HG03575 (cell line): ENCODE data around the gene PPP1R14B.
"Not testable (repeated sequence)": the region's sequence is repeated elsewhere in the genome, so short reads cannot be mapped to it uniquely, and the experiment has no call there.

ENCODE experiments used
- ATAC-seq: cut with Tn5 transposase; IDR thresholded peaks from one replicate; pipeline ENCODE4 v1.9.1; 2021; ENCODE audit not compliant: unreplicated experiment, insufficient number of reproducible peaks, low FRiP score; ENCODE audit errors: extremely low read depth

The PPP1R14B gene

DNA sequence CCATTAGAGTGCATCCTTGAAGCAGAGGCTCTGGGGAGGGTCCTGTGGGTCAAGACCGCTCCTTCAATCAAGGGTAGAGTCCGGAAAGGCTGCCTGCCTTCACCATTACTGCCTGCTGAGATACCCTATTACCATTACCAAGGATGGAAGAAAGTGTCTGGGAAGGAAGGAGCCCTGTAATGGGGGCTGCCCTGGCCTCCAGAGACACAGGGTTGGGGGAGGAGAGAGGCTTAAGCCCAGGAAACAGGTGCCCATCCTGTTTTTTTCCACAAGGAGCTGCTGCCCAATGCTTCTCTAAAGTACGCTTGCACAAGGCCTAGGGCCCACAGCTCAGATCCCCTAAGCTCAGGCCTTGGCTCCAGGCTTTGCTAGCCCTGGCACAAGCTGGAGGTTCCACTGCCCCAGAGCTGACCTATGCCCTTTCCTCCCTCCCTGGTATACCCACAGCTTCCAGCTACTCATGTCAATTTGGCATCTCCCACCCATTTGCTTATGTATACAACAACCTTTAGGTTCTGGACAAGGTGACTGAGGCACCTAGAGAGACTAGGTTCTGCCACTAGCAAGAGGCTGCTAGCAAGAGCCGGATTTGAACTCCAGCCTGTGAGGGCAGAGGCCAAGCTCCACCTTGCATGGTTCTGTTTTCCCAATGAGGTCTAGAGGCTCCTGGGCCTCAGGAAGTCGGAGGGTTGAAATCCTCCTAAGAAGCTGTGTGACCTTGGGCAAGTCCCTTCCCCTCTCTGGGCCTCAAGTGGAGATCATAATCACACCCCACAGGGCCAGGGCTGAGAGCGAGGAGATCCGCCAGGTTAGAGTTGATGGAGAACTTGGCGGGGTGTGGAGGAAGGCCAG, 3.0 kb upstream of the PPP1R14B start:
- no peak for ATAC-seq

DNA sequence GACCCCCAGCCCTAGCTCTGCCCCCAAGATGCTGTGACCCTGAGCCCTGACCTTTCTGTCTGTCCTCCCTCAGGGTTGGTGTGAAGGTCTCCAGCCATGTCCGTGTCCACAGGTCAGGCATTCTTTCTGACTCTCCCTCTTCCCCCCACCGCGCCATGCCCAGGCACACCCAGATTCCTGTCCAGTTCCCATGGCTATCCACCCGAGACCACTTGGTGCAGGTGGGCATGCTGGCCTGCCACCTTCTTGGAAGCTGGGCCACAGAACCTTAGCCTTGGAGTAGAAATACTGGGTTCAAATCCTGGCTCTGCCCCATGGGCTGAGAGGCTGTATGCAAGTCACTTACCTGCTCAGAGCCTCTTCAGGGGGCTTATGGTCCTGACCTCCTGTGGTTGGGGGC, 2.3 kb upstream of the PPP1R14B start:
- no peak for ATAC-seq

DNA sequence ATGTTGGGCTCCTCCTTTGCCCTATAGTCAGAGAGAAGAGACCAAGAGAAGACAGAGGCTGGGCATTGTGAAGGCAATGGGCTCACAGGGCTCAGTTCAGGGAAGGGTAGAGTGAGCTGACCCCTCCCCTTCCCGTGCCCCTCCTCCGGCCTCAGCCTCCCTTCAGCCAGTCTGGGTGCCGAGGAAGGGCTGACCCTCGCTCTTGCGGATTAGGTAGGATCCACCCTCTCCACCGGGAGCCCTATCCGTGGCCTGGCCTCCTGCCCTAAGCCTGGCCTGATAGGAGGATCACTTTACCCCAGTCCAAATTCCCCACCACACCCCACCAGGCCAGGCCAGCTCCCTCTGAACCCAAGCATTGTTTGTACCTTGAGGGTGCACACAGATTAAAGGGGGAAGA, 1.8 kb upstream of the PPP1R14B start:
- ATAC-seq, result no peak

DNA sequence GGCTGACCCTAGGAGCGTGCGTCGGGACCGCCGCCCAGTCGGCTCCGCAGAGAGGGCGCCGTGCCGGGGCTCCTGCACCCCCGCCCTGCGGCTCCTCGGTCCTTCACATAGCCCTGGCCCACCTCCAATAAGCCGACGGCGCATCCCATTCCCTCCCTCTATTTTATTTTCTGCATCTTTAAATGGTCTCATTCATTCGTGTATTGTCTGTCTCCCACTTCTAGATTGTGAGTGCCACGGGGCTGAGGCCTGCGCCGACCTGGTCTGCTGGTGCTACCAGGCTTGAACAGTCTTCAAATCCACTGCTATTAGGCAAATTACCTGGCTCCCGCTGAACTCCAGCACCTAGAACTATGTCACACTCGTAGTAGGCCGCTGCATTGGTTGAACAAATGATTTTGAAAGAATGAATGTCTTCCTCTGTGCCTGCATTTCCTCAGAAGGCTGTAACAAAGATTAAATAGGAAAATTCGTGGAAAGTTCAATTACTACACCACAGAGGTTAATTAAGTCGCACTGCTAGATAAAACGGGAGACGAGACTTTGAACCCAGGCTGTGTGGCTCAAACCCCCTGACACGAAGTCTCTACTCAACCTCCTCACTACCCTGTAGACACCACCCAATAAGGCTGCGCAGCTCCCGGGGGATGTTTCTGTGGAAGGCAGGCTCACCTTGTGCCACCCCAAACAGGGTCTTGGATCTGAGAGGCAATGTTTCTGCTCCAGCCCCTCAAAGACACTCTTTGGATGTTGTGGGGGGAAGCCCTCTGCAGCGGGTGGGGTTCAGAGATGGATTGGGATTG, 1.2 kb upstream of the PPP1R14B start:
- no peak for ATAC-seq

DNA sequence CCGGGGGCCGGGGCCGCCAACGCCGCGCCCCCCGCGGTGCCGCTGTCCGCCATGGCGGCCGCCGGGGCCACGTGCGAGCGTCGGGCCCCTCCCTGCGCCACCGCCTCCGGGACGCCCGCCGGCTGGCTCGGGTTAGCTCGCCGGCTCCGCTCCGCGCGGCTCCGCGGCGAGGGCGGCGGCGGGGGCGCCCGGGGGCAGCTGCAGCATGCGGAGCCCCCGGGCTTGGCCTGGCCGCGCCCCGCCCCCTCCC, 197 bp downstream of the PPP1R14B start:
- not testable (repeated sequence) for ATAC-seq

DNA sequence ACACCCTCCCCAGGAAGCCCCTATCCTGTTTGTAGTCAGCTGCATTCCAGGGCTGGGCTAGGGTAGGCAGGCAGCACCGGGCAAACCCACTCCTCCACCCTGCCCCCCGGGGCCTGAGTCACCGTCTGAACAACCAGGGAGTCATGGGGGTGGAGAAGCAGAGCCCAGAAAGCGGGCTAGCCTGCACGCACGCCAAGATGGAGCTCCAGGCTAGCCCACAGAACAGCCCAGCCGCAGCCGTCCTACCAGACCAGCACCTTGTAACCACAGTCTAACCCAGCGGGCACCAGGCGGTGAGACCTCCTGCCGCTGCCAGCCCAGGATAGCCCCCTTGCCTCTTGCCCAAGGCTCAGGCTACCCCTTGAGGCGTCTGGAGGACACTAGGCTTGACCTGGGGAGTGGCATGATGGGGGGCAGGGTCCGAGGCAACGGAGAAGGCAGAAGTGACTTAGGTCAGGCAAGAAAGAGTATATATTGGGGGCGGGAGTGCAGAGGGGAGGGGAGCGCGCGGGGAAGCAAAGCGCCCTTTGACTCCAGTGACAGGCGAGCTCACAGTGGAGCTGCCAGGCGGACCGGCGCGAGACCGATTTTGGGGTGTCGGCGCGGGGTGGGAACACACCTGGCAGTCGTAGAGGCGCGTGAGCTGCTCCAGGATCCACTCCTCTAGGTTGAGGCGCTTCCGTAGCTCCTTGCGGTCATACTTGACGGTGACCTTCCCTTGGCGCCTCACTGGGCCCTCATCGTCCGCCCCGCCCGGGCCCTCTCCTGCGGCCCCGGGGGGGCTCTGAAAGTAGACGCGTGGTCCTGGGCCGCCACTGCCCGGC, 734 bp downstream of the PPP1R14B start:
- ATAC-seq, result no peak

DNA sequence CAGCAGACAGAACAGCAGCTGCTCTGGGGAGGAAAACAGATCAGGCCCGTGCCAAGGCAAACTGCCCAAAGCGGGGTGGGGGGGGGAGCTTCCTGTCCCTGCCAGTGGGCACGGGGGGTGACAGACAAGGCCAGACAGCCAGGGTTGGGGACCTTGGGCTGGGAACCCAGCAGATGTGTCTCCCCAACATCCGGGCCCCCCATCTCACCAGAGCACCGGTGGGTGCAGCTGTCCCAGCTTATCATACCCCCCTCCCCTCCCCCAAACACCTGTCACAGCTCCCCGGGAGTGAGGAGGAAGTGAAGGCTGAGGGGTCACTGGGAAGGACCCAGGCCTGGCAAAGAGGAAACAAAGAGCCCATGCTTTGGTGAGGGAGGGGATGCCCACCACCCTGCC, 1.3 kb downstream of the PPP1R14B start:
- ATAC-seq, result no peak

DNA sequence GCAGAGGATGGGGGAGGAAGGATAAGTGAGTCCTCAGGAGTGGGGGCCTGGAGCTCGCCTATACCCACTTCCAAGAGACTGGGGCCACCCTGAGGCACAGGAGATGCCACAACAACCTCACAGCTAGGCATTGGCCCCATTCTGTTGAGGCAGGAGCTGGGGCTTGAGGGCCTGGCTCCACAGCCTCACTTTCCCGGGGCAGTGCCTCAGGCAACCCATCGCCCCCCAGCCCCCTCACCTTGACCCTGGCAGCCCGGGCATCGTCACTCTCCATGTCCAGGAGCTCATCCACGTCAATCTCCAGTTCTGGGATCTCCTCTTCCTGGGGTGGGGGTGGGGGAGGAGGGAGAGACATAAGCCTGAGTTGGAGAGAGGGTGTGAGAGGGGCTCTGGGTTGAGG, 1.8 kb downstream of the PPP1R14B start:
- no peak for ATAC-seq

DNA sequence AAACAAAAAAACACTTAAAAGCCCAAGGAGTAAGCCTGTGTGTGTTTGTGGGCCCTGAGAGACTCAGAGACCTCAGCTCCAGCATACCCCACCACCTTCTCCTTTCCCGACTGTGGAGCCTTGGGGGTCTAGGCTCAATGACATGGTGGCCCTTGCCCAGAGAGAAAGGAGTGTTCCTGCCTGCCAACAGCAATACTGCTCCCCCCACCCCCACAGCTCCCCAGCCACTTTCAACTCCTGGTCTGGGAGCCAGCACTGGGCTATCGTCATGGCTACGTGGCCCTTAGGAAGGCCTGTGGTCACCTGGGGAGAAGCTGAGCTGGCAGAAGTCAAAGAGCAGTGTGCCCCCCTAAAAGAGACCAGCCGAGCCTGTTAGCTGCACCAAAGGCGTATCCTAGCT, 2.6 kb downstream of the PPP1R14B start:
- no peak for ATAC-seq

DNA sequence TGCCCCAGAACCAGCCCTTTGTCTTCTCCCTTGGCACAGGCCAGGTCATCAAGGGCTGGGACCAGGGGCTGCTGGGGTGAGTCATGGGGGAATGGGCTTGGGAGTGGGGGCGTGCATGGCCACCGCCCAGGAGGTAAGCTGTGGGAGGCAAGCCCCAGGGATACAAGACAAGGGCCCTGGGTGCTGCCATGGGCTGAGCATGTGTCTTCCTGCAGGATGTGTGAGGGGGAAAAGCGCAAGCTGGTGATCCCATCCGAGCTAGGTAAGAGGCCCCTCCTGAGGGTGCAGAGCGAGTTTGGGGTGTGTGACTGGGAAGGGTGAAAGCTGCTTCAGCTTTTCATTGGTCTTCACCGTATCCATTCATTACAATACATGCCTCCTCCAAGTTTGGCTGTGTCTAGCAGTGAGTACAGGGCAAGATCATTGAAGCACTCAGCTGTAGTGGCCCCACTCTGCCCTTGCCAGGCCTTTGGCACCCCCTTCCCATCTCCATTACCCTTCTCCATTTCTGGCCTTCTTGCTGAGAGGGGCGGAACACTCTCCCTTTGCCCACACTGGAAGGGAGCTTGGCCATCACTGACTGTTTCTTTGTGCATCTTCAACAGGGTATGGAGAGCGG, 3.4 kb downstream of the PPP1R14B start:
- no peak for ATAC-seq

DNA sequence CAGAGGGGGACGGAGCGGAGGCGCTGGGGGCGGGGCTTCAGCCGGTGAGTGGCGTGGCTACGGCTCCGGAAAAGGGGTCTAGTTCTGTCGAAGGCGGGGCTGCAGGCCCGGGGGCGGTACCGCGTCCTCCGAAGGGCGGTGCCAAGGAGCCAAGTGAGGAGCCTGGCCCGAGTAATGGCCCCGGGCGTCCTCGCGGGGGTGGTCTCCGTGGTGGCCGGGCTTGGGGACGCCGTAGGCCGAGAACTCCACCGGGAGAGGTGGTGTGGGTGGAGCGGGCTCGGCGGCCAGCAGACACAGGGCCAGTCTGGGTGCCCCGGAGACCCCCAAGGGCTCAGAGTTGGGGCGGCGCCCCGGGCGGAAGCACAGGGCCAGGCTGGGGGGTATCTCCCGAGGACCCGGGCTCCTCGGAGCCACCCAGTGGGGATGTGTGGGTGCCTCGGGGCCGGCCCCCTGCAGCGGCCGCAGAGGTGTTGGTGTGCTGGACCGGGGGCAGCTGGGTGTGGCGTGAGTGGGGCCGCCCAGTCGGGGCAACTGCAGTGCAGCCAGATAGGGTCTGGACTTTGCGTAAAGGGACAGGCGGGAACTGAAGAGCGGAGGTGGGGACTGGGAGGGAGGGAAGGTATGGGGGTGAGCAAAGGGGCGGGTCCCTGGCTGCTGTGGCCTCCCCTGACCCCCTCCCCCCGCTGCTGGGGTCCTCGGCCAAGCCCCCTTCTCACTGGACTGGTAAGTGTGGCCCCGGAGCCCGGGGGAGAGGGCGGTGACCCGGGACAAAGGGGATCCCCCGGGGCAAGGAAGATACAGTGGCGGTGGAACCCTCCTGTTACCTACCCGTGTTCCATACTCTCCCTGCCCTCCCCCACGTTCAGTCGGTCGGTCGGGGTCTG, 5.0 kb downstream of the PPP1R14B start:
- ATAC-seq, result no peak

DNA sequence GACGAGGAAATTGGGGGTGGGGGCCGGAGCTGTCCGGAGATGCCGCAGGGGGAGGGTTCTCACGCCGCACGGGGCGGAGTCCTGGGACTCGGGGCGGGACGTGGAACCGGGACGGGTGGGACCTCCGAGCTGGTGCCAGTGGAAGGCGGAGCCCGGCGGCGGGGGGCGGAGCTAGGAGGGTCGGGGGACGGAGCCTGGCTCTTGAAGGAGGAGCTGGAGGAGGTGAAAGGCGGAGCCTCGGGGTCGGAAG, 5.6 kb downstream of the PPP1R14B start:
- no peak for ATAC-seq

DNA sequence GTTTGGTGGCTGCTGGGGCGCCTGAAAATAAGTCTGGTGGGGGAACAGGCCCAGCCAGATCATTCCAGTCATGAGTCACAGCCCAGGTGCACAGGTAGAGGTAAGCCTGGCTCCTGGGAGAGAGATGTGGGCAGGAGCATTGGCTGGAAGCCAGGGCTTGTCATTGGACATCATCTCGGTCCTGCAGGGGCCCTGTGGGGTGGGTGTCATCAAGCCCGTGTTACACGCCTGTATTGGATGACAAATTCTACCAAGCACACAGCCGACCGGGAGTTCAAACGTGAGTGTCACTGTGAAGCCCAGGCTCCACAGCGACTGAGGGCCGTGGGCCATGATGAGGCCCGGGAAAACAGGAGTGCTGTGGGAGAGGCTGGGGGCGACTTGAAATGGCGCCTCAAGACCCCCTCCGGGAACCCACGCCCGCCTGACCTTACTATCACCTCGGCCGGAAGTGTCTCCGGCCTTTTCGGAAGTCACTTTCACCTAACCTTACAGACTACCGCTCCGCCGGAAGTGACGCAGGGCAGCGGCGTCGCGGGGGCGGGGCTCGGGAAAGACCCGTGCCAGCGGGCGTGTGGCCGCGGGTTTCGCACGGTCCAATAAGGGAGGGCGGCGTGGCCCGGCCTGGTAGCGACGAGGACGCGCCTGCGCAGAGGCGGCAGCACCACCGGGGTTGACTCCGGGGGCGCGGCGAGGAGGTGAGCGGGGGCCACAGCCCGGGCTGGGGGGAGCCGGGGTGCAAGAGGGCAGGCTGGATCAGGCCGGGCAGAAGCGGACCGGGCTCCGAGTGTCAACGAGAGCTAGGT, 6.1 kb downstream of the PPP1R14B start, which contains the start of gene FKBP2:
TSS of gene FKBP2 (plus strand) at position 661 of the 806 bp plus-strand sequence. CDS start 1,293 bp downstream, outside the sequence.
- ATAC-seq, result no peak

DNA sequence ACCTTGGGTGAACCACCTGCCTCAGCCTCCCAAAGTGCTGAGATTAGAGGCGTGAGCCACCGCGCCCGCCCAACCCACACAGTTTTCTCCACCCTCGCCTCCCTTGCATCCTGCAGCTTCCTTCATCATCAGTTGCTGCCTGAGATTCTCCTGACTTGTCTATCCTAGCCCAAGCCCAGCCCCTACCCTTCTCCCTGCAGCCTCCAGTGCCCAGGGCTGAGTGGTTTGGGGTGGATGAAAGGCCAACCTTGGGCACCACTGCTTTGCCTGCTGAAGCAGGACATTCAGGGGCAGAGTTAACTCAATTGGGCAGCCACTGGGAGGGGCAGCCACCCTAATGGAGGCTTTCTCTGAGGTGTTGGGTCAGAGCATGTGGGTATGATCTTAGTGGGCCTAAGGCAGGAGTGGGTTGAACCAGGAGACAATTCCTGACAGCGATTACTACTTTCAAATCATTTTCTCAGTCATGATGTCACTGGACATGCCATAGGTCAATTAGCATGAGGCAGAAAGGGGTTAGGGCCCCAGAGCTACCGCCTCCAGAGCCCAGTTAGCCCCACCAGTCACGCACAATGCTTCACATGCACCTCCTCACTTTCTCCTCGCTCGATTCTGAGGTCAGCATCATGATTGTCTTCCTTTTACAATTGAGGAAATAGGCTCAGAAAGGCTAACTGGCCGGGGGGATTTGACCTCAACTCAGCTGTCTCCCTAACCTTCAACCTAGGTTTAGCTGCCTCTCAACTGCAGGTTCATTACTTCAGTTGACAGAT, 6.9 kb downstream of the PPP1R14B start:
- no peak for ATAC-seq

DNA sequence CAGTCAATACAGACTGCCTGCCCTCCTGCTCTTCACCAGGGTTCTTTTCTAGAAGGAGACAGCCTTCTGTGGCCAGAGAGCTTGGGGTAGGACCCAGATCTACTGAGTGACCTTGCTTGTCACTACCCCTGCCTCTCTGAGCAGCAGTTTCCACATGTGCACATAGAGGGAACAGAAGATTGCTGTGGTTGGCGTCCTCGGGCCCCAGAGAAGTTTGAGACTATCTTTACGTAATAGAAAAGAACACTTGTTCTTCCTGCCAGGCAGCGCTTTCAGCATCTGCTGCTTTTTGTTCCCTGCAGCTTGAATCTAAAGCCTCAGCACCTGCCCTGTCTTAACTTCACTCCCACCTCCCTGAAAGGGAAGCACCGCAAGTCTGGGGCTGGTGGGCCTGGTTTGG, 7.7 kb downstream of the PPP1R14B start:
- ATAC-seq, result no peak

DNA sequence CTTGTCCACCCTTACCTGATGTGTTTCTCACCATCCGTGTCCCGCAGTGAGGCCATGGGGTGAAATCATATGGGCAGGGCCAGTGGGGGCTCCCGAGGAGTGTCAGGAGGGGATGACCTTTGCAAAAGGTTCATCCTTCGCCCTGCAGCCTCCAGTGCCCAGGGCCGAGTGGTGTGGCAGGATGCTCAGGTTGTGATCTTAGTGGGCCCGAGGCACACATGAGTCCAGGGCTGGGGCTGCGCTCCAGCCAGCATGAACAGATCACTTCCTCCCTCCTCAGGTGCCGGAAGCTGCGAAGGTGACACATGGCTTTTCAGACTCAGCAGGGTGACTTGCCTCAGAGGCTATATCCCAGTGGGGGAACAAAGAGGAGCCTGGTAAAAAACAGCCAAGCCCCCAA, 8.7 kb downstream of the PPP1R14B start:
- no peak for ATAC-seq

DNA sequence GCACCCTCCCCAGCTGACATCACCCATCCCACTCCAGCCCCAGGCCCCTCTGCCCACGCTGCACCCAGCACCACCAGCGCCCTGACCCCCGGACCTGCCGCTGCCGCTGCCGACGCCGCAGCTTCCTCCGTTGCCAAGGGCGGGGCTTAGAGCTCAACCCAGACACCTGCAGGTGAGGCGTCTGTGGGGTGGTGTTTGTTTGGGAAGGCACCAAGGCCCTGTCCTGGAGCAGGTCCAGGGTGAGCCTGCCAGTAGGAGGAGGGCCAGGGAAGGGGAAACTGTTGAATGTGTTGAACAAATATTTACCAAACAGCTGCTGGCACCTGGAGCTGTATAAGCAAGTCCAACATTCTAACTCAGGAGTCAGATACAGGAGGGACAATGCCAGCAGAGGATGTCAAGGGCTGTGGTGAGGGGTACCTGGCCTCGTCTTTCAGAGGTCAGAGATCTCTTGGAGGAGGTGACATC, 9.2 kb downstream of the PPP1R14B start:
- ATAC-seq, result no peak
